GM23338 (cell line): ENCODE data around the gene FTCDNL1. TPM values are rescaled to one million over a fixed set of nuclear protein-coding genes. Genes with fewer than 3 reads are reported as not detected.

Source experiments
- ATAC-seq: fragments of 200-7000 bp; cut with Tn5 transposase; 3 replicates; pipeline ENCODE4 v1.9.1; 2020
- DNase-seq: peaks from one replicate; pipeline ENCODE4 v3.0.0-alpha.2; 2015; ENCODE audit warnings: low spot score
- H2AFZ ChIP-seq: fragments of 200-600 bp; sonication (generic); 2 replicates; pipeline ENCODE4 v1.8.0; 2016; ENCODE audit warnings: antibody characterized with exemption, mild to moderate bottlenecking, moderate library complexity
- H3F3A ChIP-seq: fragments of 200-600 bp; sonication (generic); replicated peaks from 2 replicates; pipeline ENCODE4 v1.8.0; 2017; ENCODE audit warnings: antibody characterized with exemption, mixed run types, low read depth
- H3K27ac ChIP-seq: fragments of 200-600 bp; sonication (generic); 2 replicates; pipeline ENCODE4 v1.6.1; 2016; ENCODE audit warnings: low read depth
- H3K27me3 ChIP-seq: fragments of 200-600 bp; sonication (generic); 2 replicates; pipeline ENCODE4 v1.8.0; 2016; ENCODE audit warnings: mild to moderate bottlenecking, mixed run types, moderate library complexity; ENCODE audit not compliant: insufficient read depth
- H3K36me3 ChIP-seq: fragments of 200-600 bp; sonication (generic); 2 replicates; pipeline ENCODE4 v1.8.0; 2016; ENCODE audit warnings: mild to moderate bottlenecking; ENCODE audit not compliant: insufficient read depth
- H3K4me1 ChIP-seq: fragments of 200-600 bp; sonication (generic); 2 replicates; pipeline ENCODE4 v1.8.0; 2016; ENCODE audit warnings: mild to moderate bottlenecking, moderate library complexity; ENCODE audit not compliant: insufficient read depth
- H3K4me2 ChIP-seq: fragments of 200-600 bp; sonication (generic); 2 replicates; pipeline ENCODE4 v1.7.1; 2017; ENCODE audit warnings: mixed run types
- H3K4me3 ChIP-seq: fragments of 200-600 bp; sonication (generic); 2 replicates; pipeline ENCODE4 v1.6.1; 2016; ENCODE audit warnings: mixed run types
- H3K79me2 ChIP-seq: fragments of 200-600 bp; sonication (generic); replicated peaks from 2 replicates; pipeline ENCODE4 v1.8.0; 2017; ENCODE audit warnings: mild to moderate bottlenecking; ENCODE audit not compliant: insufficient read depth
- H3K9me2 ChIP-seq: fragments of 200-600 bp; sonication (generic); 2 replicates; pipeline ENCODE4 v1.8.0; 2017; ENCODE audit not compliant: insufficient read depth
- H4K20me1 ChIP-seq: fragments of 200-600 bp; sonication (generic); replicated peaks from 2 replicates; pipeline ENCODE4 v1.8.0; 2017; ENCODE audit warnings: mild to moderate bottlenecking; ENCODE audit not compliant: insufficient read depth
- H3K27ac Mint-ChIP-seq: 2 replicates; pipeline ENCODE4 v1.8.0; 2020; ENCODE audit warnings: inconsistent platforms, mild to moderate bottlenecking, moderate library complexity, mixed read lengths
- H3K27me3 Mint-ChIP-seq: 3 replicates; pipeline ENCODE4 v1.8.0; 2022; ENCODE audit warnings: low read depth, mild to moderate bottlenecking, moderate library complexity, mixed read lengths, inconsistent platforms; ENCODE audit not compliant: insufficient read depth, poor library complexity
- H3K36me3 Mint-ChIP-seq: 3 replicates; pipeline ENCODE4 v1.8.0; 2021; ENCODE audit warnings: low read depth, mild to moderate bottlenecking, inconsistent platforms, moderate library complexity, mixed read lengths
- H3K4me1 Mint-ChIP-seq: 3 replicates; pipeline ENCODE4 v1.8.0; 2020; ENCODE audit warnings: mild to moderate bottlenecking, inconsistent platforms, mixed read lengths
- H3K4me3 Mint-ChIP-seq: 3 replicates; pipeline ENCODE4 v1.8.0; 2021; ENCODE audit warnings: moderate library complexity, mild to moderate bottlenecking, inconsistent platforms, mixed read lengths
- H3K9me3 Mint-ChIP-seq: 3 replicates; pipeline ENCODE4 v1.8.0; 2020; ENCODE audit warnings: moderate library complexity, mild to moderate bottlenecking, inconsistent platforms, mixed read lengths
- CREB1 ChIP-seq: fragments of 250-450 bp; sonication (Bioruptor Pico); IDR thresholded peaks from 2 replicates; pipeline ENCODE4 v1.5.0; 2020; ENCODE audit warnings: low read depth, mild to moderate bottlenecking, moderate library complexity
- CTCF ChIP-seq, 2 experiments: fragments of 200-600 bp in 1 of 2; sonication (generic) in 1 of 2; conservative IDR thresholded peaks; 2 replicates each; pipeline versions ENCODE4 v1.5.1 to v1.6.1; 2016 to 2017; ENCODE audit warnings: antibody characterized with exemption in 2 of 2, low read depth in 2 of 2, mild to moderate bottlenecking in 2 of 2, moderate library complexity in 1 of 2
- ETS1 ChIP-seq: IDR thresholded peaks from 2 replicates; pipeline ENCODE4 v1.6.1; 2016; ENCODE audit warnings: antibody characterized with exemption
- EZH2 ChIP-seq: fragments of 200-600 bp; sonication (generic); IDR thresholded peaks from one replicate; pipeline ENCODE4 v1.8.0; 2017; ENCODE audit warnings: antibody characterized with exemption, mild to moderate bottlenecking, low read depth; ENCODE audit not compliant: unreplicated experiment
- EZH2phosphoT487 ChIP-seq: fragments of 200-600 bp; sonication (generic); IDR thresholded peaks from one replicate; pipeline ENCODE4 v1.8.1; 2018; ENCODE audit warnings: antibody characterized with exemption; ENCODE audit not compliant: unreplicated experiment
- JUNB ChIP-seq: IDR thresholded peaks from one replicate; pipeline ENCODE4 v1.6.1; 2016; ENCODE audit warnings: antibody characterized with exemption; ENCODE audit not compliant: unreplicated experiment
- NANOG ChIP-seq: IDR thresholded peaks from 2 replicates; pipeline ENCODE4 v1.6.1; 2016; ENCODE audit warnings: antibody characterized with exemption, borderline replicate concordance
- POLR2AphosphoS5 ChIP-seq: IDR thresholded peaks from 2 replicates; pipeline ENCODE4 v1.6.1; 2016; ENCODE audit warnings: antibody characterized with exemption, low read depth
- REST ChIP-seq: IDR thresholded peaks from one replicate; pipeline ENCODE4 v1.6.1; 2018; ENCODE audit warnings: antibody characterized with exemption; ENCODE audit not compliant: unreplicated experiment
- STAT1 ChIP-seq: IDR thresholded peaks from one replicate; pipeline ENCODE4 v1.6.1; 2016; ENCODE audit warnings: antibody characterized with exemption; ENCODE audit not compliant: unreplicated experiment
- ZNF114 ChIP-seq: fragments of 250-450 bp; sonication (Bioruptor Pico); IDR thresholded peaks from 2 replicates; pipeline ENCODE4 v1.5.0; 2020; ENCODE audit warnings: mild to moderate bottlenecking, moderate library complexity
- ZNF331 ChIP-seq: fragments of 250-450 bp; sonication (Bioruptor Pico); IDR thresholded peaks from 2 replicates; pipeline ENCODE4 v1.5.0; 2020; ENCODE audit warnings: low read depth, mild to moderate bottlenecking, moderate library complexity
- ZNF462 ChIP-seq: fragments of 250-450 bp; sonication (Bioruptor Pico); IDR thresholded peaks from 2 replicates; pipeline ENCODE4 v1.5.0; 2020; ENCODE audit warnings: mild to moderate bottlenecking, moderate library complexity
- polyA plus RNA-seq: library from polyadenylated mRNA; unstranded; fragments of >200 nt; fragmentation: Nextera tagmentation; extraction: Ambion mirVana; gene quantifications from 2 replicates; pipeline ENCODE4 v1.2.1, GENCODE V29; 2016
- total RNA-seq: library from RNA; depleted of rRNA; stranded (reverse); fragments of >200 nt; shearing (Covaris generic); gene quantifications from 2 replicates; pipeline ENCODE4 v1.2.3, GENCODE V29; 2014

The FTCDNL1 gene
- total and polyA plus RNA-seq, 2 experiments from 2014 or later, result 1.7 to 2.0 TPM

- H4K20me1 ChIP-seq, result no peaks in the 10 kb centered on the region
- H3K4me2 ChIP-seq, result peak overlapping the region; percentile 14; the same call in 1 of the 2 replicates
- Mint-ChIP-seq H3K27me3 (no peaks in the 10 kb centered on the region), H3K36me3 (no peaks in the 10 kb centered on the region), H3K4me1 (peaks cover 30% of the 10 kb centered on the region), H3K9me3 (no peaks in the 10 kb centered on the region), H3K27ac (no peak overlapping the region), H3K4me3 (no peak overlapping the region)
- no peak overlapping the region for H3K27ac ChIP-seq
- no peaks in the 10 kb centered on the region for H3K79me2 ChIP-seq
- no peak overlapping the region for H3K4me3 ChIP-seq
- H2AFZ ChIP-seq, result no peak overlapping the region
- H3K36me3 ChIP-seq, result no peaks in the 10 kb centered on the region
- H3K4me1 ChIP-seq, result peaks cover 42% of the 10 kb centered on the region
- no peak for DNase-seq
- H3F3A ChIP-seq, result no peaks in the 10 kb centered on the region
- TF ChIP-seq EZH2phosphoT487 (no peak), ETS1 (no peak), STAT1 (no peak), ZNF462 (no peak), REST (no peak), CREB1 (CRISPR knock-in tag) (no peak), JUNB (no peak), NANOG (no peak), ZNF331 (CRISPR knock-in tag) (no peak), POLR2AphosphoS5 (no peak), EZH2 (no peak), ZNF114 (no peak), CTCF (conservative IDR thresholded peaks at IDR 0.05; ENCODE audit: low read depth in 2 of 2) (no peak)
- no peaks in the 10 kb centered on the region for H3K9me2 ChIP-seq
- no peak; the same call in 2 of the 3 replicates for ATAC-seq
- H3K27me3 ChIP-seq, result no peaks in the 10 kb centered on the region
These were observed 58.6 kb downstream of the FTCDNL1 start for GRCh38 chr2:199792381-199792780.
